SU-DHL-6 (cell line): ENCODE measurements around the gene DPP10.

Experiments used
- CTCF ChIP-seq: fragments of 200-600 bp; sonication (generic); IDR thresholded peaks from one replicate; pipeline ENCODE4 v1.5.1; 2017; ENCODE audit warnings: antibody characterized with exemption, mild to moderate bottlenecking, low read length, moderate library complexity; ENCODE audit not compliant: insufficient read depth, poor library complexity, severe bottlenecking
- EZH2phosphoT487 ChIP-seq: fragments of 200-600 bp; sonication (generic), shearing (Covaris generic); conservative IDR thresholded peaks from 2 replicates; pipeline ENCODE4 v1.6.1; 2018; ENCODE audit warnings: mild to moderate bottlenecking, antibody characterized with exemption, low read length, moderate library complexity, mixed read lengths

DNA sequence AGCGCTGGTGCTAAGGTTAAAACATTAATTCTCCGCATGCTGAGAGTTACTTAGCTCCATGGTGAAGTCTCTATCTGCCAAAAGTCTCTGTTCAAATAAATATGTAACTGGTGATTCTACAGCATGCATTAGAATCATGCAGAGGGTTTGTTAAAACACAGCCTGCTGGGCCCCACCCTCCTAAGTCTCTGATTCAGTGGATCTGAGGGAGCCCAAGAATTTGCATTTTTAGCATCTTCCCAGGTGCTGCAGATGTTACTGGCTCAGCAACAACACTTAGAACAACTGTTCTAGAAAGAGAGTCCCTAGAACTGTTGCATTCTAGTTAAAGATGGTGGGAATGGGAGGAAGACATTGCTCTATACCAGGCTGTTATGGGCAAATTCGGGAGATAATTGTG lies 73.4 kb downstream of the DPP10 start:
- TF ChIP-seq CTCF: no peak
- no peak for TF ChIP-seq EZH2phosphoT487
